CD4-positive, alpha-beta T cell treated with Interleukin-4 for 4 hours (primary cell): ENCODE measurements around the gene HOXB13.
"Not testable (repeated sequence)": the region's sequence is repeated elsewhere in the genome, so short reads cannot be mapped to it uniquely, and the experiment has no call there.

Experiments used
- DNase-seq: peaks from one replicate; pipeline ENCODE4 v3.0.0-alpha.2; 2020

HOXB13 gene

DNA sequence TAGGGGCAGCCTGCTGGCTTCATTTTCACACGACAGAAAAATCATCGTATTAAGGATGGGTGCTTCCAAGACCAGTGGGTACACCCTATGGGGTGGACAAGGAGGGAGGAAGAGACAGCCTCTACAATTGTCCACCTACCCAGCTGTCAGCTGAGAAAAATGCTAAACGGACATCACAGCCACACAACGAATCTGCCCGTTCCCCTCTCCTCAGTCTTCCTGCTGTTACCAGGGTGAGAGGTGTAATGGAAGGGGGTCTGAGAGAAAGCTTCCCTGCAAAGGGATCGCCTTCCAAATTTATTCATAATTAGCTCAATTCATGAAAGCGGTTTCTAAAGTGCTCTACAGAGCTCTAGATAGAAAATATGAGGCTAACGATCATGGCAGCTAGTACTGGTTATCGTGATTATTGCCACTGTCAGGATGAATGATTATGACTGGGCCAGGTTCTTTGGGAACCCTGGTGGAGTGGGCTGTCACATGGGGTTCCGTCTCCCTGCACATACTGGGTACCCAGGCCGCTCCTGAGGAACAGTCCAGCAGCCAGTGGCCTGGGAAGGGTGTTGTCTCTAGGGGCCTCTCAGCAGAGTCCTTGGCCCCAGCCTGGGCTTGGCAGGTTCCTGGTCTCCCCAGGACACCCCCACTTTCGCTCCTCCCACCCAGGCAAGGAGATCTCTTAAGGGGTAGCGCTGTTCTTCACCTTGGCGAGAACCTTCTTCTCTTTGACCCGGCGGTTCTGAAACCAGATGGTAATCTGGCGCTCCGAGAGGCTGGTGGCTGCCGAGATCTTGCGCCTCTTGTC, 2.2 kb downstream of the HOXB13 start:
- DNase-seq, result no peak

GRCh38 chr17:48725288-48726064, 3.1 kb downstream of the HOXB13 start:
- DNase-seq, result no peak

- DNase-seq, result no peak
Measured at GRCh38 chr17:48725004-48725287, 3.6 kb downstream of the HOXB13 start.

DNA sequence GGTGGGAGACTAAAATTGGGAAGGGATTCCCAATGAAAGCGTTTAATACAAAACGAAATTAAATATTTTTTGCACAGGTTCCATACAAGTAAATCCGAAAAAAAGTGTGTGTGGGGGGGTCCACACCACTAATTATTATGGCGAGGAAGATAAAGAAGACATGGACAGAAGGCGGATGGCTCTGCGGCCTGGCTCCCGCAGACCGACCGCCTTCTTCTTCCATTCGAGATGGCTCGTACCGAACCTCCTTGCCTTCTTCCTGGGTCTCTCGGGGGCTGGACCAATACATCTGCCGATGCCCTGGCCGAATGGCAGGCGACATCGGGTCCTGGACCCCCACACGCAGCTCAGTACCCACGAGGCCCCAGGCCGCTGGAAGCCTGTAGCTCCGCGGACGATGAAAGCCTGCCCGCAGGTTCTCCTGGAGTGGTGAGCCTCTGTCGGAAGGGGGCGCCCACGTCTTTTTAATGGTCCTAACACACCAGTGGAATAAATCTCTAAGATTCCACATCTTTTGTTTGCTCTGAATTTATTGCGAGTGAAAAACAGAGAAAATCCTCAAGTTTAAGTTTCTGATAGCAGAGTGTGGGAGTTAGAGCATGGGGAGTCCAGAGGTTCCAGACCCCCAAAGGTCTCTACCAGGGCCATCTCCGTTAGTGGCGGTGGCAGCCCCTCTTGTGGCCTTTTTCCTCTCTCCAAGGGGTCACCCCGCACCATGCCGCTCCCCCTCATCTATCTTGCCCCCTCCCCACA, 4.1 kb downstream of the HOXB13 start:
- peak; percentile 63 for DNase-seq

DNA sequence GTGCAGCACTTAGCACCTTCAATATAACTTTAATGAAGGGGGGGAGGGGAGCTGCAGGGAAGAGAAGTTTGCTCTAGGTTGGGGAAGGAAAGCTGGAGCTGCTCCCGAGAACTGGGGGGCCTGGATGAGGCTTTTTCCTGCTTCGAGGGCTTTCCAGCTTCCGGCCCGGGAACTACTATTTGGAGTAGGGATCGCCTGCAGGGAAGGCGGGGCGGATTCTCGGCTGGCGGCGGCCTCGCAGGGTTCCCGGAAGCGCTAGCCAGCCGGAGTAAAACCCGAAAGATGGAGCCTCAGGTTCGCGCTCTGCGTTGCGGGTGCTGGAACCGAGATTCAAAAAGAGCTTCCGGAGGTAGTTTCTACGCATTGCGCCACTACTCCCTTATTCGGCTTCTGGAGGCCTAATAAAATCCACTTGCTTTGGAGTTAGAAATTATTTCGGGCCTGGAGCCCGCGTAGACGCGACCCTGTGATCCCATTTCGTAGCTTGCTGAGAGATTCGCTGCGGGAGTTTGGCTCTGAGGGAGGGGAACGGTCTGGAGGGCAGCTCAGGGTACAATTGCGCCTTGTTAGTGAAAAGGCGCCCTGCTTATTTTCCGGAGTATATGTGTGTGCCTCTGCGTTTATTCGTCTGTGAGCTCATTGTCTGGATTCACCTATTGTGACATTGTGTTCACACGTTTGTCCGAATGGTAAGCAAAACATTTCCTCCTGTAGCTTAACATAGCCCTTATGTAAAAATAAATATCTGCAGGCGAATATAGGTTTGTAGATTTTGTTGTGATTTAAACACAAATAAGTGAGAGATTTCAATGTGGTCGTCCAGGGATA, 4.9 kb downstream of the HOXB13 start:
- no peak for DNase-seq

DNA sequence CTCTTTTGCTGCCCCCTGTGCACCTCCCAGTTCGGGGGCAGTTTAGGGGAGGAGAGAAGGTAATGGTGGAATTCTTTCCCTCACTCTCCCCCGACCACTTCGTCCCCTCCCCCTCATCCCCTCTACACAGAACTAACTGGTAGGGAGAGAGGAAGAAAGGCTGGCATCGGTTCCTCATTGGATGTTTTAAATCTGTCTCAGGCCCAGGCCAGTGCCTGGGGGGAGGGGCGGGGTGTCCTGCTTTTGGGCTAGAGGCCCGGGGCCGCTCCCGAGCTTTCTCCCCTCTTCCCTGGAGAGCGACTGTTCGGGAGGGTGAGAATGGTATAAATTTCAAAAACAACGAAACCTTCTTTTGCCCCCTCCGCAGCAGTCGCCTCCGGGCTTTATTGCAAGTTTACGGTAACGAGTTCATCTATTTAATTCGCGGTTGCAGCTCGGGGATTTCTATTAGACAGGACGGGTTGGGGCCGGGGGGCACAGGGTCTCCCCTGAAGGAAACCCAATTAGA, 5.6 kb downstream of the HOXB13 start, which contains the start of gene PRAC2:
PRAC2 (plus strand) TSS at position 271 of the 508 bp plus-strand sequence. CDS start 1,226 bp downstream, outside the sequence.
- DNase-seq, result no peak

DNA sequence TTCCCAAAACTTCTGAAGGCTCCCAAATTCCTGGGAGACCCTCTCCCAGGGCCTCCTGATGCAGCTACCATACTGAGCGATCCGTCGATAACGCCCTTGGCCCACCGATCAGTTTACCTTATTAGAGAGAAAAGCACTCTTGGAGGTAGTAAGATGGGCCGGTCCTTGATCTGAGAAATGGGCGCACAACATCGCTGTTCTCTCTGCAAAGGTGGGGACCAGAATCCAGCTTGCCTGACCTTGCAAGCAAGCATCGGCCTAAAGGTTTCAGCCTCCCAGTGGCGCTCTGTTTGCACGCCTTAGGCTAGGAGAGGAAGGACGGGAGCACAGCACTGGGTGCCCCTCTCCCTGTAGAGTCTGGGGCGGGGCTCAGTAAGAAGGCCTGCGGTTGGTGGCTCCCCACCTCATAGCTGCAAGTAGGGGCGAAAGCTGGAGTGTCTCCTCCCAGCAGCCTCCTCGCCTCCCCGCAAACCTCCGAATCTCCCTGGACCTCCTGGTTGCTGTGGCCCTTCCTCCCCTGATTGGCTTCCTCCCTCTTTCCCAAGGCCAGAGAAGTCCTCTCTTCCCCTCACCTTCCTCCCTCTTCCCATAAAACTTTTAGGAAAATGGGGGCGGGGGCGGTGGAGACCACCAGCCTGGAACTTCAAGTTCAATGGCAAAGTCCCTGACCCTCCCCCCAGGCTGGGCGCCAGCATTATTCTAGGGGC, 6.2 kb downstream of the HOXB13 start, which contains the start of gene PRAC1:
PRAC1 (minus strand) TSS at position 318 of the 707 bp plus-strand sequence; CDS start at position 192, 126 bp downstream.
- no peak for DNase-seq

GRCh38 chr17:48721009-48721402, 7.5 kb downstream of the HOXB13 start:
- DNase-seq, result no peak

DNA sequence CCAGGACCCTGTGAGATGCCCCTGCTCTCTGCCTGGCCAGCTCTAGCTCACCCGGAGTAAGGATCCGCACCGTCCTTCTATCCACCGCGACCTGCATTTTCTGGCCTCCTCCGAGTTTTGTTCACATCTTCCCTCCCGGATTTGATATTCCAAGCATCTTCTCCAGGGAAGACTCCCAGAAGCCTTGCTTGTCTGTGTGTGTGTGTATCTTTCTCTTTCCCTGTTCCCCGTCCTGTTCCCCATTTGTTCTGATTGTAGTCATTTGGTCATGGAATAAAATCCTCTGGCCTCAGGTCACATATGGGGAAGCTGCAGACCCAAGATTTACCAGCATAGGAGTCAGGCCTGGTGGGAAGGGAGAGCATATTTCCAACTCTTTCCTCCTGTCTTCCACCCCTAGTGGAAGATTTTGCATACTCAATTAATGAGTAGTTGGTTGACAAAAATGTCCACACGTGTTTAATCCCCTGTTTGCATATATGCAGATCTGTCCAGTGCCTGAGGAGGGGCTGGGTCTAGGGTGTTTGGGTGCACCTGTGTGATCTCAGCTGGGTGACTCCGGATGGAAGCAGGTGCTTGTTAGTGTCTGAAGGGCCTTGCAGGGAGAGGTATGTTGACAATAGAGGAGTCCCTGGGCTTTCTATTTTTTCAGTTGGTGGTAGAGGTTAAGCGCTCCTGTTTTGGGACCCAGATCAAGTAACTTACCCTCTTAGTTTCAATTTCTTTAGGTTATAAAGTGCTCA, 8.1 kb downstream of the HOXB13 start:
- DNase-seq, result no peak

- no peak for DNase-seq
Measured at GRCh38 chr17:48719642-48720265, 8.8 kb downstream of the HOXB13 start.

GRCh38 chr17:48718761-48719641, 9.5 kb downstream of the HOXB13 start:
- no peak for DNase-seq

- DNase-seq, result no peak
Measured at GRCh38 chr17:48718227-48718760, 10.3 kb downstream of the HOXB13 start.

- no peak for DNase-seq
Measured at GRCh38 chr17:48717367-48718226, 11.0 kb downstream of the HOXB13 start.

DNA sequence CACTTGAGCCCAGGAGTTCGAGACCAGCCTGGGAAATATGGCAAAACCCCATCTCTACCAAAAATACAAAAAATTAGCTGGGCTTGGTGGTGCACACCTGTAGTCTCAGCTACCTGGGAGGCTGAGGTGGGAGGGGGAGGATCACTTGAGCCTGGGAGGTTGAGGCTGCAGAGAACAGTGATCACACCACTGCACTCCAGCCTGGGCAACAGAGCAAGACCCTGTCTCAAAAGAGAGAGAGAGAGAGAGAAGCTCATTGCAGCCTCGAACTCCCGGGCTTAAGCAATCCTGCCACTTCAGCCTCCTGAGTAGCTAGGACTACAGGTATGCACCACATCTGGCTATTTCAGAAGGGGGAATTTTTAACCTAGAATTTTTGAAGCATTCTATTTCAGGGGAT, 12.0 kb downstream of the HOXB13 start:
- DNase-seq, result not testable (repeated sequence)

DNA sequence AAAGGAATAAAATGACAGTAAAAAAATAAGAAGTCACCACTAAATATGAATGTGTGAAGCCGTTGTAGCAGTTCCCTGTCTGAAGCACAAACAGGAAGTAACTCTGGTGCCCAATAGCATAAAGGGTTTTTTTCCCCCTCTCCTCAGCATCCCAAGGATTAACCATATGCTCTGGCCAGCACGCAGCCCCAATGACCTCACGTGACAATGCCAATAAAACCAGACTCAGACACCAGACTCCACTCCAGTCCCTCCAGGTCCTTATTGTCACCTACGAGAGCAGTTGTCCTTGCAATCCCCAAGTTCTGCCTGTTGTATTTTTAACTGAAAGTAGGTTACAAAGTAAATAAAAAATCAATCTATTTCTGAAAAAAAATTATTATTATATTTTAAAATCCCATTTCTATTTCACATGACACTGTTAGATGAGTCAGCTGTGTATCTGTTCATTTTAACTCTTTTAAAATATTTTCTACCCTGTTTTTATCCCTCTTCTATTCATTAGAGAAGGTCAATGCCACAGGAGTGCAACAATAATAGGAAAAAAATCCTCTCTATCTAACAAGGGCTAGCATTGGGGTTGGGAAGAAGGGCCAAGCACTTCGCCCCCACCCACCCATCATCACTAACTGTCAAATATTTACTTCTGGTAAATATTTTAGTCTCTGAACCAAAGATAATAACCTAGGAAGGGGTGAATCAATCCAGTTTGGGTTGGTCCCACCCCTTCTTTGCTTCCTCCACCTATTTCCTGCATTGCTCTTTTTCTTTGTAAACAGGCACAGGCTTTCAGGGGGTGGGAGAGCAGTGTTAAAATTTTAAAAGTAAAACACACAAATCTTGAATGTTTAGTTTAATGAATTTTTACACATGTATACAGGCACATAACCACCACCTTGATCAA, 12.8 kb downstream of the HOXB13 start:
- DNase-seq, result no peak

- no peak for DNase-seq
Measured at GRCh38 chr17:48711128-48711527, 17.4 kb downstream of the HOXB13 start.
